ENCODE data around the gene CCND3.

CCND3 gene

GRCh38 chr6:41921712-41921998, 20.0 kb downstream of the CCND3 start:
- no peak for DNase-seq (ENCODE audit: low spot score)

- DNase-seq (ENCODE audit: low spot score) = peak; percentile 96
Measured at GRCh38 chr6:41920921-41921711, 20.5 kb downstream of the CCND3 start, which contains the start of the genes BYSL and MED20. Gene BYSL (plus strand): TSS chr6:41921499. CDS start chr6:41921563, 64 bp downstream. Gene MED20 (minus strand): TSS chr6:41921139. CDS start chr6:41921018, 121 bp downstream.

- no peak for DNase-seq (ENCODE audit: low spot score)
Measured at GRCh38 chr6:41917528-41917927, 24.1 kb downstream of the CCND3 start.

GRCh38 chr6:41914869-41915530, 26.6 kb downstream of the CCND3 start:
- DNase-seq (ENCODE audit: low spot score) = no peak

GRCh38 chr6:41914343-41914742, 27.3 kb downstream of the CCND3 start:
- no peak for DNase-seq (ENCODE audit: low spot score)

- no peak for DNase-seq (ENCODE audit: low spot score)
Measured at GRCh38 chr6:41909727-41910126, 31.9 kb downstream of the CCND3 start.

- no peak for DNase-seq (ENCODE audit: low spot score)
Measured at GRCh38 chr6:41901882-41902519, 39.6 kb downstream of the CCND3 start.

GRCh38 chr6:41900861-41901260, 40.7 kb downstream of the CCND3 start:
- DNase-seq (ENCODE audit: low spot score) = no peak

- no peak for DNase-seq (ENCODE audit: low spot score)
Measured at GRCh38 chr6:41896281-41896680, 45.3 kb downstream of the CCND3 start.

- peak; percentile 93 for DNase-seq (ENCODE audit: low spot score)
Measured at GRCh38 chr6:41895300-41896233, 46.0 kb downstream of the CCND3 start, which contains the start of gene USP49. Gene USP49 (minus strand): TSS chr6:41895375. CDS start chr6:41806983, 88,392 bp downstream.

GRCh38 chr6:41894366-41895299, 47.0 kb downstream of the CCND3 start:
- peak; percentile 33 for DNase-seq (ENCODE audit: low spot score)

GRCh38 chr6:41892921-41893564, 48.6 kb downstream of the CCND3 start:
- no peak for DNase-seq (ENCODE audit: low spot score)

- no peak for DNase-seq (ENCODE audit: low spot score)
Measured at GRCh38 chr6:41887331-41887751, 54.3 kb downstream of the CCND3 start.

GRCh38 chr6:41885930-41886329, 55.7 kb downstream of the CCND3 start:
- DNase-seq (ENCODE audit: low spot score) = no peak

GRCh38 chr6:41884957-41885356, 56.7 kb downstream of the CCND3 start:
- DNase-seq (ENCODE audit: low spot score) = no peak

All from Ammon's horn (tissue), 1 donor.